Cardiac ventricle fibroblast (primary cell): ENCODE results near the gene UBE2H. TPM values are rescaled to one million over a fixed set of nuclear protein-coding genes. Genes with fewer than 3 reads are reported as not detected.

Source experiments
- total RNA-seq: library from RNA; depleted of rRNA; stranded (reverse); fragments of >200 nt; gene quantifications from 2 replicates; pipeline ENCODE4 v1.2.3, GENCODE V29; 2015

The UBE2H gene
- 68.1 and 85.0 TPM in 2 replicates for total RNA-seq

DNA sequence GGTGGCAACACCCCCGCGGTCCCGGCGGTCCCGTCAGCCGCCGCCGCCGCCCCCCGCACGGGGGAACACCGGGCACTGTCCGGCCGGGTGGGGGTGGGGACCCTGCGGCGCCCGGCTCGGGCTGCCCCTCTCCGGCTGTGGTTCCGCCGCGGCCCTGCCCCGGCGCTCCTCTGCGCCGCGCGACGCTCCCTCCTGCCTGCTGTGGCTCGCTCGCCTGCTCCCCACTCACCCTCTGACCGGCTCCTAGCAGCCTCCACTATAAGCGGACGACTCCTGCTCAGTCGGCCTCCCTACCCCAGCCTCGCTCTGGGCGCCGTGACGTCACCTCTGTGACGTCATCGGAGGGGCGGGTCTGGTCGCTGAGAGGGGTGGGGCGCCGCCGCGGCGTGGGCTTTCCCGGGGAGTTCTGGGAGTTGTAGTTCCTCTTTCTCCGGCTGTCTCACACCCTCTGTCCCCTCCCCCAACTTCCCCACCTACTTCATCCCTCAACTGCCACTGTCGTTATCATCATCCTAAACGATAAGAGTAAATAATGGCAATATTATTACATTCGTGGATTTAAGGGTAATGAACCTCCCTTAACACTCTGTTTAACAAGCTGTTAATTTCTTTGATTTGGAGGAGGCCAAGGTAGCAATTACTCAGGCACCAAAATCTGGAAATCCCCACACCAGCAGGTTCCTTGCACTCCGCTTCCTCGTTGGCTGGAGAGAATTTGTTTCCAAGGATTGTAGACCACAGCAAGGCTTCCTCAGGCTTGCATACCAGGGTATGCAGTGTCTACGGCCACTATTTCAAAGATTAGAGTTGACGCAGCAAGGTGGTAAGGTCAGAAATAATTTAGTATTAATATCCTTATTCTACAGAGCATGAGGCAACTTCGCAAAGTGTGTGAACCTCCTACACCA is at the start of gene UBE2H:
Gene UBE2H (minus strand): TSS at position 308 of the 908 bp plus-strand sequence. CDS start 405 bp downstream, outside the sequence.

Other genes with a start within 250 kb of the UBE2H start
- 10.2 and 12.2 TPM in 2 replicates for gene ZC3HC1, start 98.4 kb upstream of the UBE2H start, total RNA-seq
- gene KLHDC10, start 117.6 kb upstream of the UBE2H start, total RNA-seq: 12.5 and 23.0 TPM in 2 replicates